ENCODE results near the gene ZCCHC9.

Gene ZCCHC9

GRCh38 chr5:81359881-81360280 is 58.5 kb downstream of the ZCCHC9 start:
- DNase-seq: no peak

- no peak for DNase-seq
Measured at GRCh38 chr5:81360640-81361039, 59.3 kb downstream of the ZCCHC9 start.

GRCh38 chr5:81361600-81361999 is 60.2 kb downstream of the ZCCHC9 start:
- no peak for DNase-seq
